Transverse colon (tissue), 4 donors: Measurements from ENCODE around the gene SLC38A7. TPM values are rescaled to one million over a fixed set of nuclear protein-coding genes. Genes with fewer than 3 reads are reported as not detected.
"Not testable (repeated sequence)": the region's sequence is repeated elsewhere in the genome, so short reads cannot be mapped to it uniquely, and the experiment has no call there.

Source experiments
- DNase-seq: peaks from one replicate; pipeline ENCODE4 v3.0.0-alpha.2; 2019
- H3K27ac ChIP-seq, 4 donors: fragments of 200-600 bp; sonication (generic); 2 replicates each; pipeline ENCODE4 v1.5.1; 2016 to 2018; ENCODE audit warnings: inconsistent platforms in 4 of 4
- H3K27me3 ChIP-seq: fragments of 200-600 bp; sonication (generic); 2 replicates; pipeline ENCODE4 v1.5.1; 2017; ENCODE audit warnings: inconsistent platforms
- H3K36me3 ChIP-seq, 4 donors: fragments of 200-600 bp; sonication (generic); 2 replicates each; pipeline ENCODE4 v1.5.1; 2017 to 2019; ENCODE audit warnings: inconsistent platforms in 4 of 4
- H3K4me1 ChIP-seq, 4 donors: fragments of 200-600 bp; sonication (generic); 2 replicates each; pipeline ENCODE4 v1.5.1; 2017 to 2020; ENCODE audit warnings: inconsistent platforms in 4 of 4
- H3K4me3 ChIP-seq, 4 donors: fragments of 200-600 bp; sonication (generic); 1 replicate in 1 of 4; 2 replicates in 3 of 4; pipeline versions ENCODE4 v1.5.1 to v1.6.1; 2017 to 2019; ENCODE audit warnings: inconsistent platforms in 4 of 4
- H3K9me3 ChIP-seq, 2 donors: fragments of 200-600 bp; sonication (generic); 2 replicates each; pipeline ENCODE4 v1.5.1; 2017 to 2019; ENCODE audit warnings: inconsistent platforms in 2 of 2
- CTCF ChIP-seq, 5 experiments: fragments of 200-600 bp in 3 of 5; fragments of 450-650 bp in 2 of 5; sonication (generic) in 3 of 5; IDR thresholded peaks; 1 replicate in 2 of 5; 2 replicates in 3 of 5; pipeline ENCODE4 v1.5.1; 2016 to 2017; ENCODE audit warnings: antibody characterized with exemption in 5 of 5, inconsistent platforms in 3 of 5, mild to moderate bottlenecking in 2 of 5, moderate library complexity in 1 of 5
- EP300 ChIP-seq: sonication (generic); formaldehyde crosslinking; IDR thresholded peaks from one replicate; pipeline ENCODE4 v1.6.1; 2017; ENCODE audit warnings: antibody characterized with exemption, low read depth
- POLR2A ChIP-seq: fragments of 450-650 bp; IDR thresholded peaks from one replicate; pipeline ENCODE4 v1.6.1; 2016; ENCODE audit warnings: antibody characterized with exemption, mild to moderate bottlenecking, moderate library complexity
- POLR2AphosphoS5 ChIP-seq, 3 donors: sonication (generic); formaldehyde crosslinking; IDR thresholded peaks; one replicate each; pipeline ENCODE4 v1.6.1; 2016; ENCODE audit warnings: antibody characterized with exemption in 3 of 3
- WGBS, 2 donors: methylation state at CpG; one replicate each; pipeline ENCODE4 v1.1.5; 2018; ENCODE audit warnings: low coverage in 1 of 2; 5-methylcytosine and 5-hydroxymethylcytosine counted together
- in situ Hi-C, 4 donors: fragments of 200-750 bp; cut with MboI; loops; one replicate each; pipeline versions ENCODE4 v1.15.0 to v1.15.1; 2017; ENCODE audit warnings: low sequenced_read_pairs in 3 of 4, low pct_ligation_motif_present in 1 of 4, low pct_unique_long_range_greater_than_20kb in 1 of 4
- intact Hi-C: fragments of 100-400 bp; cut with DNase I; formaldehyde crosslinking; loops from one replicate; pipeline ENCODE4 v1.15.1; 2023; ENCODE audit warnings: low total_unique reads
- total RNA-seq, 4 donors: library from RNA; depleted of rRNA; stranded (reverse); fragments of >200 nt; gene quantifications; one replicate each; pipeline ENCODE4 v1.1.0, GENCODE V29; 2016

The SLC38A7 gene
- total RNA-seq, 4 donors from 2014 or later: 6.7 to 54.5 (median 23.4) TPM

GRCh38 chr16:58640949-58641348, 43.6 kb downstream of the SLC38A7 start:
- DNase-seq: no peak
- TF ChIP-seq EP300: no peak
- TF ChIP-seq POLR2A: no peak
- no peak for TF ChIP-seq CTCF (IDR thresholded peaks at IDR 0.05)
- Histone ChIP-seq H3K9me3 (no peaks in the 10 kb centered on the region), H3K4me3 (no peak overlapping the region), H3K36me3 (no peaks in the 10 kb centered on the region), H3K27ac (no peak overlapping the region), H3K27me3 (no peaks in the 10 kb centered on the region), H3K4me1 (no peaks in the 10 kb centered on the region)
- 95% methylated on average over 5 of the region's 5 CpGs; no CpG with 5 or more reads in 1 of the 2 donors for WGBS, 2 donors
- intact Hi-C loops: no loop called here
- in situ Hi-C loops: no loop called here

DNA sequence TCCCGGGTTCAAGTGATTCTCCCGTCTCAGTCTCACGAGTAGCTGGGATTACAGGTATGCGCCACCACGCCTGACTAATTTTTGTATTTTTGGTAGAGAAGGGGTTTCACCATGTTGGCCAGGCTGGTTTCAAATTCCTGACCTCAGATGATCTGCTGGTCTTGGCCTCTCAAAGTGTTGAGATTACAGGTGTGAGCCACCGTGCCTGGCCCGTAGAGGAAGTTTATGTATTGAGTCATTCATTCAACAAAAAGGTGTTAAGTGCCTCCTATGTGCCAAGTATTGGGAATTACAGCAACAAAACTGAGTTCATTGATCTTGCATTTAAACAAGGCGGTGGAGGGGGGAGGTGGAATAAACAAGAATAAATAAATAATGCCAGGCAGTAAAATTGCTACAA, 44.7 kb downstream of the SLC38A7 start:
- Histone ChIP-seq H3K27ac (no peak overlapping the region), H3K4me1 (peaks cover 0 to 4% (median 2%) of the 10 kb centered on the region in 4 donors), H3K36me3 (no peaks in the 10 kb centered on the region), H3K27me3 (no peaks in the 10 kb centered on the region), H3K9me3 (no peaks in the 10 kb centered on the region), H3K4me3 (no peak overlapping the region)
- TF ChIP-seq EP300 (no peak), POLR2AphosphoS5 (IDR thresholded peaks at IDR 0.05) (no peak), CTCF (IDR thresholded peaks at IDR 0.05) (no peak), POLR2A (no peak)
- DNase-seq: no peak
- 75% methylated on average over 8 of the region's 8 CpGs; no CpG with 5 or more reads in 1 of the 2 donors for WGBS, 2 donors
- in situ Hi-C loops: no loop called here
- intact Hi-C loops: no loop called here

DNA sequence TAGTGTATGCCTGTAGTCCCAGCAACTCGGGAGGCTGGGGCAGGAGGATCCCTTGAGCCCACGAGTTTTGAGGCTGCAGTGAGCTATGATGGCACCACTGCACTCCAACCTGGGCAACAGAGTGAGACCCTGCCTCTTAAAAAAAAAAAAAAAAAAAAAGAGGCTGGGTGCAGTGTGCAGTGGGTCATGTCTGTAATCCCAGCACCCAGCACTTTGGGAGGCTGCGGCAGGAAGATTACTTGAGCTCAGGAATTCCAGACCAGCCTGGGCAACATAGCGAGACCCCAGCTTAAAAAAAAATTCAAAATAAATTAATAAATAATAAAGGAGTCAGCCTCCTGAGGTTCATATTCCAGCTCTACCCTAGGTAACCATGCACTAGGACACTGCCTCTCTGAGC, 45.3 kb downstream of the SLC38A7 start:
- no peak for DNase-seq
- Histone ChIP-seq H3K9me3 (no peaks in the 10 kb centered on the region), H3K27ac (no peak overlapping the region), H3K27me3 (no peaks in the 10 kb centered on the region), H3K36me3 (no peaks in the 10 kb centered on the region), H3K4me1 (peaks cover 0 to 9% (median 3%) of the 10 kb centered on the region in 4 donors), H3K4me3 (no peak overlapping the region)
- intact Hi-C loops: no loop called here
- WGBS, 2 donors: 88 to 100% methylated on average over 1 to 4 of the region's 4 CpGs
- in situ Hi-C loops: no loop called here
- no peak for TF ChIP-seq POLR2A
- no peak for TF ChIP-seq CTCF (IDR thresholded peaks at IDR 0.05)
- no peak for TF ChIP-seq EP300
- TF ChIP-seq POLR2AphosphoS5 (IDR thresholded peaks at IDR 0.05): no peak

- Histone ChIP-seq H3K4me1 (peaks cover 0 to 11% (median 3%) of the 10 kb centered on the region in 4 donors), H3K27me3 (no peaks in the 10 kb centered on the region), H3K36me3 (no peaks in the 10 kb centered on the region), H3K27ac (no peak overlapping the region), H3K9me3 (no peaks in the 10 kb centered on the region), H3K4me3 (no peak overlapping the region)
- in situ Hi-C loops (no loop called here), intact Hi-C loops (no loop called here)
- peak; percentile 35 for DNase-seq
- TF ChIP-seq POLR2A: no peak
- TF ChIP-seq CTCF (IDR thresholded peaks at IDR 0.05): peak in 1 of 5 experiments; percentile 8
- WGBS, 2 donors: 48 to 64% methylated on average over 4 to 8 of the region's 8 CpGs
Observed at GRCh38 chr16:58638148-58639036, 46.2 kb downstream of the SLC38A7 start.

- in situ Hi-C loops, DNase-seq, H3K27ac ChIP-seq, H3K9me3 ChIP-seq, H3K4me3 ChIP-seq, intact Hi-C loops, H3K36me3 ChIP-seq, H3K27me3 ChIP-seq: not testable (repeated sequence)
- peaks cover 0 to 11% (median 3%) of the 10 kb centered on the region in 4 donors for H3K4me1 ChIP-seq
- 92 to 95% methylated on average over 3 to 6 of the region's 6 CpGs for WGBS, 2 donors
Observed at GRCh38 chr16:58637021-58637420, 47.5 kb downstream of the SLC38A7 start.
